Heart left ventricle (tissue), 16 donors: ENCODE data around the gene MED29. TPM values are rescaled to one million over a fixed set of nuclear protein-coding genes. Genes with fewer than 3 reads are reported as not detected.

Experiments used
- ATAC-seq, 4 donors: fragments of 200-7000 bp; cut with Tn5 transposase; one replicate each; pipeline ENCODE4 v1.9.1; 2020 to 2022; ENCODE audit warnings: moderate library complexity in 4 of 4, mild to moderate bottlenecking in 3 of 4, moderate number of reproducible peaks in 1 of 4
- DNase-seq, 5 donors: peaks; one replicate each; pipeline ENCODE4 v3.0.0-alpha.2; 2020
- H3K27ac ChIP-seq, 12 donors: fragments of 200-600 bp; sonication (generic) in 4 of 12; one replicate each; pipeline versions ENCODE4 v1.5.0 to v1.8.0; 2016 to 2022; ENCODE audit warnings: mild to moderate bottlenecking in 2 of 12
- H3K27me3 ChIP-seq, 9 donors: fragments of 200-600 bp; sonication (generic) in 2 of 9; one replicate each; pipeline versions ENCODE4 v1.5.1 to v1.8.0; 2016 to 2022; ENCODE audit warnings: mild to moderate bottlenecking in 3 of 9
- H3K36me3 ChIP-seq, 9 donors: fragments of 200-600 bp; sonication (generic) in 2 of 9; one replicate each; pipeline versions ENCODE4 v1.5.0 to v1.8.0; 2018 to 2022; ENCODE audit warnings: mild to moderate bottlenecking in 2 of 9
- H3K4me1 ChIP-seq, 12 donors: fragments of 200-600 bp; sonication (generic) in 4 of 12; one replicate each; pipeline versions ENCODE4 v1.5.0 to v1.8.0; 2016 to 2022; ENCODE audit warnings: mild to moderate bottlenecking in 3 of 12
- H3K4me3 ChIP-seq, 12 donors: fragments of 200-600 bp; sonication (generic) in 4 of 12; one replicate each; pipeline versions ENCODE4 v1.5.0 to v1.8.0; 2017 to 2022; ENCODE audit warnings: mild to moderate bottlenecking in 9 of 12, moderate library complexity in 4 of 12
- H3K9me3 ChIP-seq, 12 donors: fragments of 200-600 bp; sonication (generic) in 4 of 12; one replicate each; pipeline versions ENCODE4 v1.5.0 to v1.8.0; 2016 to 2022; ENCODE audit warnings: mild to moderate bottlenecking in 1 of 12
- POLR2A ChIP-seq, 2 donors: fragments of 450-650 bp; IDR thresholded peaks; one replicate each; pipeline ENCODE4 v1.6.1; 2017; ENCODE audit warnings: antibody characterized with exemption in 2 of 2, mild to moderate bottlenecking in 2 of 2, moderate library complexity in 2 of 2
- WGBS, 4 donors: extraction: QIAGEN DNeasy Blood & Tissue Kit in 2 of 4; methylation state at CpG; one replicate each; pipeline versions ENCODE4 v1.1.5 to v1.1.7; 2013 to 2018; 5-methylcytosine and 5-hydroxymethylcytosine counted together
- intact Hi-C, 10 donors: fragments of 100-400 bp; cut with DNase I; formaldehyde crosslinking; loops; one replicate each; pipeline versions ENCODE4 v1.11.1 to v1.14.2; 2022
- polyA plus RNA-seq, 2 donors: library from polyadenylated mRNA; stranded (reverse); fragments of 200-250 nt; gene quantifications; one replicate each; pipeline ENCODE4 v1.2.3, GENCODE V29; 2013
- total RNA-seq, 9 donors: library from RNA; depleted of rRNA in 2 of 9; stranded (reverse); fragments of >200 nt in 2 of 9; fragmentation: NEBNext Ultra II Directional in 3 of 9; extraction: Animal tissue kit (Norgen Biotek cat#: 25700) in 3 of 9; gene quantifications; one replicate each; pipeline versions ENCODE4 v1.1.0 to v1.2.4, GENCODE V29; 2016 to 2023
- TF ChIP-seq, protein P1 (sequence below), 12 donors: fragments of 200-600 bp; sonication (generic) in 4 of 12; IDR thresholded peaks; one replicate each; pipeline versions ENCODE4 v1.5.0 to v1.8.0; 2018 to 2022; ENCODE audit warnings: antibody characterized with exemption in 12 of 12, mild to moderate bottlenecking in 5 of 12
- donor health status: ischemic (EF 13 %, LVEDD 7.1; RV severe dilation, severe dysfunction).
- donor health status: healthy with polysubstance abuse.
- donor health status: DM: no; HTN: yes; CAD: no.
- donor health status: DM: no; HTN: no; CAD: no.
- donor health status: ischemic (EF 25% LVEDD 6.9; RV normal size, moderate dysfunction).
- donor health status: ischemic (EF 25% LVEDD 5.7; RV mildly dilated, moderate dysfunction).
- donor health status: healthy.
- donor health status: DM: yes; HTN: yes; CAD: no.
- donor health status: ischemic (EF 35%, LVEDD 5.7; RV mildly dilated, moderate dysfunction).
- donor health status: nonischemic (EF 11% LVEDD 7.7; RV severe dilation, severe dysfunction).
- donor health status: DM: yes; HTN: yes; CAD: no.
- donor health status: PGD.
- donor health status: ischemic (EF 29% LVEDD 5.4; RV normal size, mild dysfunction).
- donor health status: nonischemic (EF 23%, LVEDD 6.1; RV moderate dilation, normal function).

The MED29 gene
- total and polyA plus RNA-seq, 11 donors, result 26.3 to 53.0 (median 34.1) TPM

DNA sequence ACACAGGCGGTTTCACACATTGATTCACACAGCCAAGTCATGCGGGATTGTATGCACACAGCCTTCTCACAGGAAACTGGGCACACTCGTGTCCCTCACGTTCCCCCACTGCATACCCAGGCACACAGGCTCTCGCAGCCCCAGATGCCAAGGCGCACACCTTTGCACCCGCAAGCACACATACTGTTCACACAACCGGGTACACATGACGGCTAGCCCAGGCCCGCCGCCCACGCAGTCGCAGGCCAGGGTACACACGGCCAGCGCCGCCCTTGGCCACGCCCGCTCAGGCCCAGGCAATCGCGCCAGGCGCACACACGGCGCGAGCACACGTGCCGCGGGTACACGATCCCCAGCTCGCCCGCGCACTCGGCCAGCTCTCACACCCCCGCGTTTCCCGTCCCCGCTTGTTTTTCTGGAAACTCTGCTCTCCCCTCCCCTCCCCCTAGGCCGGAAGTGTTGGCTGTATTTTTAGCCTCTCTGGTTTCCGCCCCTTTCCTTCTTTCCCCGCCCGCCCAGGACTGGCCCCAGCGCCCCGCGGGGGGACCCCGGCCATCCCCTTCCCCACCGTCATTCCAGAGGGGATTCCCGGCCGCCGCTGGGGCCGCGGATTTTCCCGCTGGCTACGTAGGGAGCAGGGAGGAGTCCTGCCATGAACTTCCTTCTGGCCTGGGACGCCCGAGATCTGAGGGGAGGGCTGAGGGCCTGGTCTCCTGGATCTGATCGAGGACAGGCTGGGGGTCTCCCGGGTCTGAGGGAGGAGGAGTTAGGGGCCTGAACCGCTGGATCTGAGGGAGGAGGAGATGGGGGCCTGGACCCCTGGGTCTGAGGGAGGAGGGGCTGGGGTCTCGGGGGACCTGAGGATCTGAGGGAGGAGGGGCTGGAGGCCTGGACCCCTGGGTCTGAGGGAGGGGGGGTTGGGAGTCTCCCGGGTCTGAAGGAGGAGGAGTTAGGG, 11.4 kb downstream of the MED29 start:
- WGBS, 4 donors, result 2 to 3% (median 2%) methylated on average over 54 to 59 of the region's 59 CpGs

DNA sequence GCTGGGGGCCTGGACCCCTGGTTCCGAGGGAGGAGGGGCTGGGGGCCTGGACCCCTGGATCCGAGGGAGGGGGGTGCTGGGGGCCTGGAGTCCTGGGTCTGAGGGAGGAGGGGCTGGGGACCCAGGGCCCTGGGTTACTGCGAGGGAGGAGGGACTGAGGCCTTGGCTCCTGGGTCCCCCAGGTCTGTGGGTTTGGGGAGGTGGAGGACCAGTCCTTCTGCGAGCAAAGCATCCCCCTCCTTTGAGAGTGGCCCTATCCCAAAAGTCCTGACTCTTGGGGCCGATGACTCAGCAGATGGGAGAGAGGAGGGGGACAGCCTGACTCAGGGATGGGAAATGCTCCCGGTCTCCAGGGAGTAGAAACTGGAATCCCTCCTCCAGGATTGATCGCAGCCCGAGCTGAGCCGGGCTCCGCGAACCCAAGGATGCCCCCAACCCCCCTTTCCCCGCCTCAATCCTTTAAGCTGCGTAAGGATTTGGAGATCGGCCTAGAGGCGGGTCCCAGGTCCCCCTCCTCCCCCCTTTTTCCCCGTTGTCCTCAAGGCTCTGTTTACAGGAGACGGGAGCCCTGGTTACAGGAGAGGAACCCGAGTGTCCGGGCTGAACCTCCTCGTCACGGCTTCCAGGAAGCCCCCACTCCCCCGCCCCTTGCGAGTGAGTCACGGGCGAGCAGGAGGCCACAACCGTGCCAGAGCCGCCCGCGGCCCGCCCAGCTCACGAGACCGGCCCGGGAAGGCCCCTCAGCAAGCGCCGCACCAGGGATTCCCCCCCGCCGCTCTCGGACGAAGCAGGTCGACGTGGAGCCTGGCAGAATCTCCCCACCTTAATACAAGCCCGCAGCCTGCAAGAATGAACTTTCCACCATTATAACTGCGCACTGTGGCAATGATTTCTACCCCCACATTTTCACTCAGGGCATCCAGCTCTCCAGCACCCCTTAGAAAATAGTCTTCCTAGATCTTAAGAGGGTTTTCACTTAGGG, 12.4 kb downstream of the MED29 start:
- peak; percentile 97 to 100 (median 98) for DNase-seq
- no peaks in the 10 kb centered on the region for H3K27me3 ChIP-seq
- TF ChIP-seq, protein P1, sequence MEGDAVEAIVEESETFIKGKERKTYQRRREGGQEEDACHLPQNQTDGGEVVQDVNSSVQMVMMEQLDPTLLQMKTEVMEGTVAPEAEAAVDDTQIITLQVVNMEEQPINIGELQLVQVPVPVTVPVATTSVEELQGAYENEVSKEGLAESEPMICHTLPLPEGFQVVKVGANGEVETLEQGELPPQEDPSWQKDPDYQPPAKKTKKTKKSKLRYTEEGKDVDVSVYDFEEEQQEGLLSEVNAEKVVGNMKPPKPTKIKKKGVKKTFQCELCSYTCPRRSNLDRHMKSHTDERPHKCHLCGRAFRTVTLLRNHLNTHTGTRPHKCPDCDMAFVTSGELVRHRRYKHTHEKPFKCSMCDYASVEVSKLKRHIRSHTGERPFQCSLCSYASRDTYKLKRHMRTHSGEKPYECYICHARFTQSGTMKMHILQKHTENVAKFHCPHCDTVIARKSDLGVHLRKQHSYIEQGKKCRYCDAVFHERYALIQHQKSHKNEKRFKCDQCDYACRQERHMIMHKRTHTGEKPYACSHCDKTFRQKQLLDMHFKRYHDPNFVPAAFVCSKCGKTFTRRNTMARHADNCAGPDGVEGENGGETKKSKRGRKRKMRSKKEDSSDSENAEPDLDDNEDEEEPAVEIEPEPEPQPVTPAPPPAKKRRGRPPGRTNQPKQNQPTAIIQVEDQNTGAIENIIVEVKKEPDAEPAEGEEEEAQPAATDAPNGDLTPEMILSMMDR (IDR thresholded peaks at IDR 0.05), result no peak
- peak in 1 of 2 donors; percentile 87 for TF ChIP-seq POLR2A (IDR thresholded peaks at IDR 0.05)
- H3K9me3 ChIP-seq, result no peaks in the 10 kb centered on the region
- WGBS, 4 donors, result 3 to 22% (median 4%) methylated on average over 18 to 43 of the region's 43 CpGs
- peak overlapping the region; percentile 18 to 68 (median 58) for H3K4me3 ChIP-seq
- peaks cover 3 to 18% (median 11%) of the 10 kb centered on the region in 9 donors for H3K36me3 ChIP-seq
- intact Hi-C loops, result no loop called here
- peak overlapping the region; percentile 94 to 100 (median 100) for H3K27ac ChIP-seq
- peak; percentile 63 to 71 (median 68) for ATAC-seq
- H3K4me1 ChIP-seq, result peaks cover 0 to 66% (median 25%) of the 10 kb centered on the region in 12 donors

More for the DNA sequence above, 11.4 kb downstream of the MED29 start:
- H3K27me3 ChIP-seq, result no peaks in the 10 kb centered on the region
- ATAC-seq (peak; percentile 12 to 50 (median 44)), DNase-seq (peak; percentile 94 to 96 (median 96))
- peaks cover 0 to 8% (median 2%) of the 10 kb centered on the region in 9 donors for H3K36me3 ChIP-seq
- peak overlapping the region; percentile 18 to 68 (median 58) for H3K4me3 ChIP-seq
- TF ChIP-seq POLR2A (IDR thresholded peaks at IDR 0.05), result peak in 1 of 2 donors; percentile 62
- TF ChIP-seq, protein P1 (IDR thresholded peaks at IDR 0.05), result no peak
- peak overlapping the region; percentile 94 to 100 (median 100) for H3K27ac ChIP-seq
- intact Hi-C loops, result loop anchor here in 3 of 10 donors (1.0 kb wide), 2 partner anchors 8 to 9 kb away; no protein-coding TSS in a partner anchor
- no peaks in the 10 kb centered on the region for H3K9me3 ChIP-seq
- H3K4me1 ChIP-seq, result peaks cover 6 to 76% (median 34%) of the 10 kb centered on the region in 12 donors

DNA sequence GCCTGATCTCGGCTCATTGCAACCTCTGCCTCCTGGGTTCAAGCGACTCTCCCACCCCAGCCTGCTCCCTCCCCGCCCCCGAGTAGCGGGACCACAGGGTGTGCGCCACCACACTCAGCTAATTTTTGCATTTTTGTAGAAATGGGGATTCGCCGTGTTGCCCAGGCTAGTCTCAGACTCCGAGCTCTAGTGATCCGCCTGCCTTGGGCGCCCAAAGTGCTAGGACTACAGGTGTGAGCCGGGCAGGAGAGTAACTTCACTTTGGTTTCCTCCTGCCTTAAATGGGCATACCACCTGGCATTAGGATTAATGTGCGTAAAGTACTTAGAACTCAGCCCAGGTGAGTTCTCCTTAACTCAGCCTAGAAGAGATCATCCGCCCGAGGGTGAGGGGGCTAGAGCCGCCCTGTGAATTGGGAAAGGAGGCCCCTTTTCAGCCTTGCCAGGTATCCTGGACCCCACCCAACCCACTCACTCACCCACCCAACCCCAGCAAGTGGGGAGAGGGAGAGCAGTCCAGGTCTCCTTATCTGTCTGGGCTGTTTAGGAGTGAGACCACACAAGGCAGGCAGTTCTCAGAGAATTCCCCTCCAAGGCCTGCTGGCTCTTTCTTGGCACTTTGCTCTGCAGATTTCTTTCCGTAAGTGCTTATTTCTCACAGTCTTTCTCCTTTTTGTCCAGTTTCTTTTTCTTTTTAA, 14.2 kb downstream of the MED29 start:
- H3K4me3 ChIP-seq, result peak overlapping the region in 7 of 12 donors; percentile 80 to 100 (median 97)
- H3K9me3 ChIP-seq, result no peaks in the 10 kb centered on the region
- peak overlapping the region; percentile 94 to 100 (median 99) for H3K27ac ChIP-seq
- H3K36me3 ChIP-seq, result peaks cover 3 to 26% (median 14%) of the 10 kb centered on the region in 9 donors
- peaks cover 1 to 62% (median 27%) of the 10 kb centered on the region in 12 donors for H3K4me1 ChIP-seq
- DNase-seq, result peak in 1 of 5 donors; percentile 54
- 93 to 95% (median 93%) methylated on average over 16 to 17 of the region's 17 CpGs for whole genome bisulfite sequencing, 4 donors
- ATAC-seq, result no peak
- TF ChIP-seq, protein P1 (IDR thresholded peaks at IDR 0.05), result no peak
- TF ChIP-seq POLR2A (IDR thresholded peaks at IDR 0.05), result no peak
- no peaks in the 10 kb centered on the region for H3K27me3 ChIP-seq
- intact Hi-C loops, result no loop called here
